Stimulated activated naive B cell treated with anti-CD40 and anti-IgM and Interleukin-4, amounts not matched to agents 10 μg/mL and 1 μg/mL and 100 μg/mL, for 72 hours (primary cell): Measurements from ENCODE around the gene MPP4.

Experiments used
- ATAC-seq, 2 donors: fragments of 150-1000 bp; cut with Tn5 transposase; replicated peaks; 2 replicates each; pipeline ENCODE4 v1.10.0; 2021; ENCODE audit warnings: moderate library complexity in 1 of 2
- DNase-seq: peaks from one replicate; pipeline ENCODE4 v3.0.0; 2021
- H3K27ac Mint-ChIP-seq: one replicate; pipeline ENCODE4 v1.8.0; 2022; ENCODE audit warnings: mild to moderate bottlenecking, mixed read lengths
- H3K27me3 Mint-ChIP-seq, 2 donors: one replicate each; pipeline ENCODE4 v1.8.0; 2022; ENCODE audit warnings: mixed read lengths in 2 of 2
- H3K36me3 Mint-ChIP-seq, 2 donors: one replicate each; pipeline ENCODE4 v1.8.0; 2022; ENCODE audit warnings: mixed read lengths in 2 of 2, mild to moderate bottlenecking in 1 of 2
- H3K4me1 Mint-ChIP-seq, 2 donors: one replicate each; pipeline ENCODE4 v1.8.0; 2022; ENCODE audit warnings: mixed read lengths in 2 of 2, mild to moderate bottlenecking in 1 of 2
- H3K4me3 Mint-ChIP-seq, 2 donors: one replicate each; pipeline ENCODE4 v1.8.0; 2022; ENCODE audit warnings: mild to moderate bottlenecking in 2 of 2, mixed read lengths in 2 of 2, moderate library complexity in 1 of 2
- H3K9me3 Mint-ChIP-seq, 2 donors: one replicate each; pipeline ENCODE4 v1.8.0; 2022; ENCODE audit warnings: mixed read lengths in 2 of 2, mild to moderate bottlenecking in 1 of 2

MPP4 gene

DNA sequence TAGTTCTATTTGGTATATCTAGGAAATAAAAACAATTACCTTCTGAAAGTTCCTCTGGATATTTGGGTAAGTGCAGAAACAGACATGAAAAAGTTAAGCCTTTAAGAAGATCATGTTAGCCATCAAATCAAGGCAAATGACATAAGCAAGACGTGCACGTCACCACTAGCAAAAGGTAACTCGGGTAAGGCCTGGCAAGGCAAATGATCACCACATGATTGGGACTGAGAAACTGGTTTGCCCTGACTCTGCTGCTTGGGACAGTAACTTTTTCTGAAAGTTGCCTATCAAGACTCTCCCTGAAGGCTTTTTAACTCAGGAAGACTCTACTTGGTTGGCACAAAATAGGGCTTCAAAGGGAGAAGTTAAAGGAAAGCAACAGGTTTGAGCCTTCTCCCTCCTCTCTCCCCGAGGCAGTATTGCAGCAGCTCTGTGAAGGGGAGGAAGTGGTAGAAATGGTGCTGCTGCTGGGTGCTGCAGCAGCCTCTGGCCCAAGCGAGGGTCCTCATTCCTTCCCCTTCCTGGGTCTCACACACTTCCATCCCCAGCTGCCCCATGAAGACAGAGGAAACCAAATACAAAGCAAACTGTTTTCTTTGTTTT lies 38.0 kb downstream of the MPP4 start:
- no peak for ATAC-seq
- Mint-ChIP-seq H3K27me3 (peaks cover 0 to 22% of the 10 kb centered on the region in 2 donors), H3K4me1 (no peaks in the 10 kb centered on the region), H3K4me3 (no peak overlapping the region), H3K36me3 (no peaks in the 10 kb centered on the region), H3K9me3 (no peaks in the 10 kb centered on the region), H3K27ac (no peak overlapping the region)
- DNase-seq, result no peak

DNA sequence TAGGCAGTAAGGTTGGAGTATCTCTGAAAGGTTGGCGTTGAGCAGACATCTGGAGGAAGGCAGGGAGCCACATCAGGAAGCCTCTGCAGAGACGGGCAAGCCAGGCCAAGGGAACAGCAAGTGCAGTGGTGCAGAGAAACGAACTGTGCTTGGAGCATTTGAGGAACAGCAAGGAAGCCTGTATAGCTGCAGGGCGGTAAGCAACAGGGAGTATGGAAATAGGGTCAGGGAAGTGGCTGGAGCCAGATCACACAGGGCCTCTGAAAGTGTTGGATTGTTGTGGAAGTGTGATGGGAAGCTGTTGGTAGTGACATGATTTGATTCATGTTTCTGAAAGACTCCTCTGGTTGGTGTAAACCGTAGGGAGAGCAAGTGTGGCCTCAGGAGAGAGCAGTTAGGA lies 41.7 kb downstream of the MPP4 start:
- DNase-seq, result no peak
- Mint-ChIP-seq H3K4me3 (no peak overlapping the region), H3K9me3 (no peaks in the 10 kb centered on the region), H3K27ac (no peak overlapping the region), H3K27me3 (peaks cover 18 to 26% of the 10 kb centered on the region in 2 donors), H3K4me1 (no peaks in the 10 kb centered on the region), H3K36me3 (no peaks in the 10 kb centered on the region)
- ATAC-seq, result no peak

DNA sequence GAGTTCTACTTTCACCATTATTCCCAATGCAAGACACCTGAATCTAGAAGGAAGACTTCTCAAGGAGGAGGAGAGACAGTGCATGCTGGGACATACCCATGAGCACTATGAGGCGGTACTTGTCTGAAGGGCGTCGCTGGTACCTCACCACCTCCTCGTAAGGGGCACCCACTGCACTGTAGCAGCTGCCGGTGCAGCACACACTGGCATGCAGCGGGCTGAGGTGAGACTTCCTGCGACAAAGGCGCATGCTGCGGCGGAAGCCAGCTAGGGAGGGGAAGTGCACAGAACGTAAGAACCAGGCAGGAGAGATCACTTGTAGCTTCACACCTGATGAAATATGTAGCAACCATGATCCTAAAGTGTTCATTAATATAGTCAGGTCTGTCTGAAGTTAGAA lies 42.3 kb downstream of the MPP4 start:
- no peak for ATAC-seq
- H3K27ac Mint-ChIP-seq, result no peak overlapping the region
- peaks cover 23 to 24% of the 10 kb centered on the region in 2 donors for H3K27me3 Mint-ChIP-seq

DNA sequence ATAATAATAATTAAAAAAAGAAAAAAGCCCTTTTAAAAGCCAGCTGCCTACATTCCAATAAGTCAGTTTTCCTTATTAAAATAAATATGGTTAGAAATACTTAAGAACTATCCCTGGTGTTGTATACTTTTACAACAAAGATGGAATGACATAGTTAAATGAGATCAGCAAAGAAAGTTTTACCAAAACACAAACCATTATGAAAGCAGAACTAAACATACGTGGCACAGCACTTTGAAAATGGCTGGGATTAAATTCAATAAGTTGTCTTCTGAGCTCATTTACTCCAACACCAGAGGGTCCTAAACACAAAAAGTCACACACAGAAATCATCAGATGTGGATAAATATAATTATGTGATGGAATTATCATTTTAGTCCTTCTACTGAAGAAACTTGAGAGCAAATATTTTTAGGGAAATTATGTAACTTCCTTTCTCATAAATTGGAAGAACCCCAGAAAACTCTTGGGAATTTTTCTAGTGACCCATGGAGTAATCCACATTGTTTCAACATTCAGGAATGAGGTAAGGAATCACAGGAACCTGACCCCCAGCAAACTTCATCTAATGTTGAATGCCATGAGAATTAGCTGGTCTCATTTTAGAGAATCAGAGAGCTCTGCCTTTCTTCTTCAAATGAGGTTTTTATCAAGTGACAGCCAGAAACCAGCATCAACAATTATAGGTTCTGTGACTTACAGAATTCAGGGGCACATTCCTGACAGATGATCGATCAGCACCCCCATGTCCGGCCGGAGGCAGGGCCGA lies 43.6 kb downstream of the MPP4 start:
- ATAC-seq, result no peak
- Mint-ChIP-seq H3K27ac (no peak overlapping the region), H3K4me1 (no peaks in the 10 kb centered on the region), H3K9me3 (no peaks in the 10 kb centered on the region), H3K36me3 (no peaks in the 10 kb centered on the region), H3K27me3 (peaks cover 21 to 24% of the 10 kb centered on the region in 2 donors), H3K4me3 (no peak overlapping the region)
- DNase-seq, result no peak

More for the DNA sequence above, 42.3 kb downstream of the MPP4 start:
- no peaks in the 10 kb centered on the region for H3K9me3 Mint-ChIP-seq
- no peaks in the 10 kb centered on the region for H3K36me3 Mint-ChIP-seq
- H3K4me1 Mint-ChIP-seq, result no peaks in the 10 kb centered on the region
- no peak for DNase-seq
- no peak overlapping the region for H3K4me3 Mint-ChIP-seq

DNA sequence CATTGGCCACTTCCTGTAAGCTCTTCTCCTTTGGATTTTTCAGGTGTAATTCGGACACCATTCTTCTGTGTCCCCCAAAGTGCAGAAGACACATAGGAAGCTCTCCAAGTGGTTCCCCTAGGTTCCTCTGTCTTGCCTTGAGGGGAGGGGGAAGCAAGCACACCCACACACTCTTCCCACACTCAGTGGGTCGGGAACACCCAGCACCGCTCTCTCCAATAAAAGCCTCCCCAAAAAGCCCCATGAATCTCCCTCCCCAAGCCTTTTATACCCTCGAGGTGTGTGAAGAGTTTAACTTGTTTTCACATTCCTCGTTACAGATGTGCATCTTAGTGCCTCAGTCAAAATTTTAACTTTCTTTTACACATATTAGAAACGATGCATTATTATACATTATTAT lies 45.2 kb downstream of the MPP4 start:
- no peak for DNase-seq
- ATAC-seq, result no peak
- no peak overlapping the region for H3K4me3 Mint-ChIP-seq
- no peak overlapping the region for H3K27ac Mint-ChIP-seq
- H3K4me1 Mint-ChIP-seq, result no peaks in the 10 kb centered on the region
- peaks cover 21 to 24% of the 10 kb centered on the region in 2 donors for H3K27me3 Mint-ChIP-seq
- no peaks in the 10 kb centered on the region for H3K36me3 Mint-ChIP-seq
- no peaks in the 10 kb centered on the region for H3K9me3 Mint-ChIP-seq

DNA sequence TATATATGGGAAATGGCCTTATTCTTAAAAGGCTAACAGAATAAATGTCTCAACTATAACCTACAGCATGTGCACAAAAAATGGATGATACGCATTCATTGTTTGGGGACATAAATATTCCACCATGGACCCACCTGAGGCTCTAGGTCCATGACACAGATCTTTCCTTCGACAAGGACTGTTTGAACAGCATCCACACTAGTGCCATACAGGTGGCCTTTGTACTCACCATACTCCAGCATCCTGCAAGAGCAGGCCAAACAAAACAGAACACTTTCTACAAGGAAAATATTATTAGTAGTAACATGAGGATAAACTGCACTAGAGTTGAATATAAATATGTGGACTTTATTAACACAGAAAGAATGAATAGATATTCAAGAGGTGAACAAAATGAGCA lies 49.0 kb downstream of the MPP4 start:
- Mint-ChIP-seq H3K27me3 (peaks cover 12 to 24% of the 10 kb centered on the region in 2 donors), H3K27ac (no peak overlapping the region), H3K4me1 (no peaks in the 10 kb centered on the region), H3K9me3 (no peaks in the 10 kb centered on the region), H3K36me3 (no peaks in the 10 kb centered on the region), H3K4me3 (no peak overlapping the region)
- DNase-seq (no peak), ATAC-seq (no peak)

DNA sequence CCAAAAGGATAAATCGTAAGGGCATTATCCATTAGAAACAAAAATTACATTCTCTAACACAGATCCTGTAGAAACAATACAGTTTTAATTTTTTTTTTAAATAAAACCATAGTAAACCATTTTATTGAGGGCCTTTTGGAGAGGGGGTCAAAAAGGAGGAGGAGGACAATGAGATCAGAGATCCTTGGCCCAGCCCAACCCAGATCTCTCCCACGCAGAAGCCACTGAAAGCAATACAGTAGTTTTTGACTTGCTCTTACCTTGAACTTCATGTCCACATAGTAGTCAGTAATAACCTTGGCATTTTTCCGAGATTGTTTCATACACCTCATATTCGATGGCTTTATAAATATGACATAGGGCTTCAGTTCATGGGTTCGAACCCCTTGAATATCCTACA lies 51.0 kb downstream of the MPP4 start:
- H3K27ac Mint-ChIP-seq, result no peak overlapping the region

DNA sequence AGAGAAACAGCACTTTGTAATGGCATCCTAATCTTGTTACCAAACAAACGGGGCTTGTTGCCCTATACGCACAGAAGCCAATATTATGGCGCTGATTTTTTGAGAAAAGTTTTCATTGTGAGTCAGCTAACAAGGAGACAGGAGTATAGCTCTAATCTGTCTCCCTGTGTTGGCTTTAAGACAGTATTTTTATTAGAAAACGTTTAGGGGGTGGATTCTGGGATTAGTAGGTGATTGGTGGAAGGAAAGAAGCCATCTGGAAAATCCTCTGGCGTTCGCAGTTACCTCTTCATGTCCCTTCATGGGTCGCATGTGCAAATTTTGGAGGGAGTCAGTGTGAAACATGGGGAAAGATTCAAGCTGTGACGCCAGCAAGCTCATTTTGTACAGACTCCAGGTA lies 54.4 kb downstream of the MPP4 start:
- no peaks in the 10 kb centered on the region for H3K9me3 Mint-ChIP-seq
- H3K4me3 Mint-ChIP-seq, result no peak overlapping the region
- no peak overlapping the region for H3K27ac Mint-ChIP-seq
- ATAC-seq (no peak), DNase-seq (no peak)
- H3K4me1 Mint-ChIP-seq, result peaks cover 7 to 12% of the 10 kb centered on the region in 2 donors
- peaks cover 0 to 9% of the 10 kb centered on the region in 2 donors for H3K27me3 Mint-ChIP-seq
- H3K36me3 Mint-ChIP-seq, result peaks cover 0 to 1% of the 10 kb centered on the region in 2 donors

More for the DNA sequence above, 51.0 kb downstream of the MPP4 start:
- Mint-ChIP-seq H3K9me3 (no peaks in the 10 kb centered on the region), H3K4me1 (peaks cover 3 to 6% of the 10 kb centered on the region in 2 donors), H3K36me3 (peaks cover 0 to 1% of the 10 kb centered on the region in 2 donors), H3K4me3 (no peak overlapping the region), H3K27me3 (peaks cover 11 to 13% of the 10 kb centered on the region in 2 donors)
- ATAC-seq, result no peak
- DNase-seq, result no peak

DNA sequence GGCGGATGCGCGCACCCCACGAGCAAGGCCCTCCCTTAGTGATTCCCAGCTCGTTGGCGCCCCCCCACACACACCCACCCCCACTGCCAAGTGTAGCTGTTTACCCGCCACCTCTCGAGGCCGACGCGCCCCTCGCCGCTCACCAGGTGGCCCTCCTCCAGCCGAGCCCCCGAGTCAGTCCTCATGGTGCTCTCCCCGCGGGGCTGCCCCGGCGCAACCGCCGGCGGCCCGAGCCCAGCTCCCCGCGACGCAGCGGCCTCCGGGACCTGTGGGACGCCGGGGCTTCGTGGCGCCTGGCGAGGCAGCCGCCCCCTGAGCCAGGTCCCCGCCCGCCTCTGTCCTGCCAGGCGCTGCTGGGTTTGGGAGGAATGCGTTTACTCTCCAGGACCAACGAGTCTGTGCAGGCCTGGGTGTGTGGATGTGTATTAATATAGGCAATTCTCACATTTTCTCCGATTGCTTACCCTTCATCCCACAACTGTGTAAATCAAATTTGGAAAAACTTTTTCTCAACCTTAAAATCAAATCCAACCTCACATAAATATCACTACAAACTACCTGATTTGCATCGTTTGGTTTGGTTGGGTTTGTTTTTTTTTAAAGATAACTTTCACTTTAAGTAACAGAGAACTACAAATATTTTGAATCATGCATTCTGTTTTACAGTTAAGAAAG lies 55.1 kb downstream of the MPP4 start, which contains the start of gene TMEM237:
TSS of gene TMEM237 (minus strand) at position 288 of the 675 bp plus-strand sequence. CDS start at position 185, 103 bp downstream.
- Mint-ChIP-seq H3K4me1 (peaks cover 7 to 12% of the 10 kb centered on the region in 2 donors), H3K4me3 (peak within 1 kb of the TSS; percentile 92 to 98), H3K36me3 (peaks cover 0 to 1% of the 10 kb centered on the region in 2 donors), H3K27me3 (peaks cover 0 to 9% of the 10 kb centered on the region in 2 donors), H3K27ac (peak within 1 kb of the TSS; percentile 95), H3K9me3 (no peaks in the 10 kb centered on the region)
- DNase-seq (peak; percentile 39), ATAC-seq (peak; percentile 59 to 63)

DNA sequence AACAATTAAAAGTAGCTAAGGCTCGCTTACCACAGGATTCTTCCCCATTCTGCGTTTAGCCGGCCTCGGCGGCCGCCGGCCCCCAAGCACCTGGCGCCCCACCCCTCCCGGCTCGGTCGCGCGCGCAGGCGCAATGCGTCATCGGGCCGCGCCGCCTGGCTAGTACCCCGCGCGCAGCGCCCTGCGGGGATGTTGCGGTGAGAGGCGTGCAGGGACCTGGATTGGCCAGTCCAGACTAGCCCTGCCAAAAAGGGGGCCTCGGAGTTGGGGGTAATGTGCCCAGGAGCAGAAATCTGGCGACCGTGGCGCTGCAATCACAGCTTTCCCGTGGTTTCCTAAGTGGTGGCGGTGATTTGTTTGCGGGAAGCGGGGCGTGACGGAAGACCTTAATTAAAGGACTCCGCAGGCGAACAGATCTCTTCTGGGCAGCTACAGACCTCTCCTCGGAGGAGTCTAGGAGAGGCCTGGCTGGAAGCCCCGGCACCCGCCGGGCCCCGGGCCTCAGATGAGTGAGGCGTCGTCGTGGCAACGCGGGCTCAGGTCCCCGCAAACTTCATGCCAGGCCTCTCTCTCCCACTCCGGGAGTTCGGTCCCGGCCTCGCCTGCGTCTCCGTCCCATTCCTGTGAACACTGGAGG lies 55.7 kb downstream of the MPP4 start:
- Mint-ChIP-seq H3K4me1 (peaks cover 7 to 12% of the 10 kb centered on the region in 2 donors), H3K27ac (peak overlapping the region; percentile 95), H3K27me3 (peaks cover 0 to 9% of the 10 kb centered on the region in 2 donors), H3K9me3 (no peaks in the 10 kb centered on the region), H3K36me3 (peaks cover 0 to 1% of the 10 kb centered on the region in 2 donors), H3K4me3 (peak overlapping the region; percentile 92 to 98)
- ATAC-seq (peak; percentile 93 to 94), DNase-seq (peak; percentile 79)

DNA sequence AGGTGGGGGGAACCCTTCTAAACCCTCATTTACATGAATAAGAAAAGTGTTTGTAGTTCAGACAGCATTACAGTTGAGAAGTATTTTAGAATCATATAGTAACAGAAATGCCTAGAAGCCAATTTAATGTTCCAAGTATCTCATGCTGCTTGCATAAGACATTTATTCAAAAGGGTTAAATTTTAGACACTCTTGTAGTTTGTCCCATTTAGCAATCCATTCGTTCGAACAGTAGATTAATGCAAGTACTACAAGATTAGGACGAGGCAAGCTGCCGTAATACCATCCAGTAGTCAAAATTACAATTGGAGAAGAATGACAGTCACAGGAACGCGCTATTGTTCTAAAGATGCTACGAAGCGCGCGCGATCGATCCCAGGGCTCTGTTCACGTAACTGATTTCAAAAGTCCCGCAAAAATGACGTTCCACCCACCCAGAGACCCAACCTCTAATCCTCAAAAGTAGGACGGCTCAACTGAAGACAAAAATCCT lies 56.3 kb downstream of the MPP4 start:
- no peak for DNase-seq
- H3K27me3 Mint-ChIP-seq, result peaks cover 0 to 9% of the 10 kb centered on the region in 2 donors
- peak; percentile 69 to 74 for ATAC-seq
- peak overlapping the region; percentile 92 to 98 for H3K4me3 Mint-ChIP-seq
- peaks cover 0 to 1% of the 10 kb centered on the region in 2 donors for H3K36me3 Mint-ChIP-seq
- H3K9me3 Mint-ChIP-seq, result no peaks in the 10 kb centered on the region
- H3K27ac Mint-ChIP-seq, result peak overlapping the region; percentile 95
- peaks cover 7 to 12% of the 10 kb centered on the region in 2 donors for H3K4me1 Mint-ChIP-seq

DNA sequence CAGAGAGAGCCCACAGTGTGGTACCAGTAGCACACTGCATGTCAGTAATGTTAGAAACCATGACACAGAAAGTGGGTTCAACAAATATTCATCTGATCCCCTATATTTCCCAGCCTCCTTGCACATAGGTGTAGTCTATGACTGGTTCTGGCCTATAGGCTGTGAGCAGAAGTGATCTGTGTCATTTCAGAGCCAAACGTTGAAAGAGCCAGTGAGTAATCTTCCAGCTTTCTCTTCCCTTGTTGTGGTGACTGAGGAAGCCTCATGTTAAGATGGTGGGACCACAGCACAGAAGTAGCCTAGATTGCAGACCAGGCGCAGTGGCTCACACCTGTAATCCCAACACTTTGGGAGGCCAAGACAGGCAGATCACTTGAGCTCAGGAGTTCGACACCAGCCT lies 59.2 kb downstream of the MPP4 start:
- Mint-ChIP-seq H3K27ac (peak overlapping the region; percentile 31), H3K27me3 (peaks cover 0 to 7% of the 10 kb centered on the region in 2 donors)
- ATAC-seq, result no peak

DNA sequence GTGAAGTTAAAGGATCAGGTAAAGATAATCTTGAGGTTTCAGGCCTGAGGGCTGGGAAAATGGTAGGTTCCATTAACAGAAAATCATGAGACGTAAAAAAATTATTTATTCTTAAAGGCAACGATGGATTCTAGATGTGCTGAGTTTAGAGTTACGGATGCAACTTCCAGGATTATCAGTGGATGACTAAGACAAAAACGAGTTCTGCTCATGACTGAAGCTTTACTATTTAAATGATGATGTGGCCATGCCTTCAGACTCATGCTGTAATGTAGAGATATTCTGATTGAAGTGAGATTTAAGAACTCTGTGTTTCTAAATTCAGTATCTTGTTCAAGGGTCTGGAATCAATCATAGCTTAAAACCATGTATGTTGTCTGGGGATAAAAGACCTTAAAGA lies 60.1 kb downstream of the MPP4 start:
- H3K4me1 Mint-ChIP-seq, result peaks cover 4 to 6% of the 10 kb centered on the region in 2 donors

More for the DNA sequence above, 59.2 kb downstream of the MPP4 start:
- H3K36me3 Mint-ChIP-seq, result peaks cover 8 to 13% of the 10 kb centered on the region in 2 donors
- H3K4me3 Mint-ChIP-seq, result no peak overlapping the region
- H3K9me3 Mint-ChIP-seq, result no peaks in the 10 kb centered on the region
- DNase-seq, result no peak
- H3K4me1 Mint-ChIP-seq, result peaks cover 7 to 12% of the 10 kb centered on the region in 2 donors

More for the DNA sequence above, 60.1 kb downstream of the MPP4 start:
- DNase-seq (no peak), ATAC-seq (no peak)
- no peaks in the 10 kb centered on the region for H3K27me3 Mint-ChIP-seq
- no peak overlapping the region for H3K4me3 Mint-ChIP-seq
- no peaks in the 10 kb centered on the region for H3K9me3 Mint-ChIP-seq
- no peak overlapping the region for H3K27ac Mint-ChIP-seq
- peaks cover 8 to 13% of the 10 kb centered on the region in 2 donors for H3K36me3 Mint-ChIP-seq
